Liver (tissue), 3 donors: Measurements from ENCODE around the gene SH3PXD2A.

Source experiments
- EGR1 ChIP-seq, 2 donors: IDR thresholded peaks; 2 replicates each; pipeline ENCODE4 v1.6.1; 2016 to 2018; ENCODE audit warnings: antibody characterized with exemption in 2 of 2, low read depth in 2 of 2
- GABPA ChIP-seq, 2 donors: IDR thresholded peaks in 1 of 2; conservative IDR thresholded peaks in 1 of 2; 2 replicates each; pipeline ENCODE4 v1.6.1; 2016; ENCODE audit warnings: antibody characterized with exemption in 2 of 2, mild to moderate bottlenecking in 1 of 2, moderate library complexity in 1 of 2
- HNF4A ChIP-seq, 2 donors: conservative IDR thresholded peaks; 2 replicates each; pipeline ENCODE4 v1.6.1; 2016; ENCODE audit warnings: antibody characterized with exemption in 2 of 2, mild to moderate bottlenecking in 2 of 2
- HNF4G ChIP-seq: IDR thresholded peaks from 2 replicates; pipeline ENCODE4 v1.6.1; 2016; ENCODE audit warnings: antibody characterized with exemption
- JUND ChIP-seq, 2 donors: IDR thresholded peaks; 2 replicates each; pipeline ENCODE4 v1.6.1; 2016; ENCODE audit warnings: antibody characterized with exemption in 2 of 2
- NR2F2 ChIP-seq: IDR thresholded peaks from 2 replicates; pipeline ENCODE4 v1.6.1; 2016; ENCODE audit warnings: antibody characterized with exemption
- RAD21 ChIP-seq, 2 donors: IDR thresholded peaks; 2 replicates each; pipeline ENCODE4 v1.6.1; 2016; ENCODE audit warnings: antibody characterized with exemption in 2 of 2, mild to moderate bottlenecking in 2 of 2
- TAF1 ChIP-seq: conservative IDR thresholded peaks from 2 replicates; pipeline ENCODE4 v1.6.1; 2016; ENCODE audit warnings: antibody characterized with exemption, mild to moderate bottlenecking
- YY1 ChIP-seq: IDR thresholded peaks from 2 replicates; pipeline ENCODE4 v1.6.1; 2016; ENCODE audit warnings: antibody characterized with exemption, mild to moderate bottlenecking
- TF ChIP-seq, protein P1 (sequence below): fragments of 150-350 bp; IDR thresholded peaks from 2 replicates; pipeline ENCODE4 v1.5.1; 2017; ENCODE audit warnings: improper control_type of control experiment, low read depth, low read length; ENCODE audit not compliant: missing input control
- TF ChIP-seq, protein P2 (sequence below): IDR thresholded peaks from 2 replicates; pipeline ENCODE4 v1.6.1; 2016; ENCODE audit warnings: antibody characterized with exemption
- TF ChIP-seq, protein P3 (sequence below): IDR thresholded peaks from 2 replicates; pipeline ENCODE4 v1.6.1; 2016; ENCODE audit warnings: antibody characterized with exemption
- TF ChIP-seq, protein P4 (sequence below): IDR thresholded peaks from 2 replicates; pipeline ENCODE4 v1.6.1; 2016; ENCODE audit warnings: antibody characterized with exemption, mild to moderate bottlenecking
- TF ChIP-seq, protein P5 (sequence below): IDR thresholded peaks from 2 replicates; pipeline ENCODE4 v1.6.1; 2016; ENCODE audit warnings: antibody characterized with exemption
- donor health status: healthy.
- donor health status: healthy.

DNA sequence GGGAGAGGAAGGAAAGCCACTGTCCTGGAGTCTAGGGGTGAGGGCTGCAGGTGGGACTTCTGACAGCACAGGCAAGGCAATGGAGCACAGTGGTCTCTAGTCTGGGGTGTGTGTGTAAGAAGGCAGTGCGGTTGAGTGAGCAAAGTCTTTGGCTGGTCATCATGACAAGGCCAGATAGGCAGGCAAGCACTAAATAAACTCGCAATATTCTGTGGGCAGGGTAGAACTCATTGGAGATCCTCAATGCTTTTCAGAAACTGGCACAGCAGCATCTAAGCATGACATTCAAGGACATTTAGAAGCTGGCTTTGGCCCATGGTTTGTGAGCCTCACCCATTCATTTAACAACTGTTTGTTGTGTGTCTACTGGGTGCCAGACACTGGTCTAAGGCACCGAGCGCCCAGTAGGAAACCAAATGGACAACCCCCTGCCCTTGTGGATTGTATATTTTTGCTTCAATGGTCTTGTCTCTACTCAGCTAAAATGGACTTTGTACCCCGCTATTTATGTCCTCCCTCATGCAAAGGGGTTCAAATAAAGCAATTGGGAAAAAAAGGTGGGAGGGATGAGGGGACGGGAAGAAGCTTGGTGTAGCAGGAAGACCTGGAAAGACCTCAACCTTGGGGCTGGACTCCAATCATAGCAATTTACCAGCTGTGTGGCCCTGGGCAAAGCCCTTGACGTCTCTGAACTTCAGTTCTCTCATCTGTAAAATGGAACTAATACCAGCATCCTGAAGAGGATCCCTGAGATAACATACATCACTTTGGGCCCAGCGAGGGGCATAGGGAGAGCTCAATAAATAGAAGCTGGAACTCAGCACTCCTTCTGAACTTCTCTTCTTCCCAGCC lies 245.9 kb downstream of the SH3PXD2A start:
- TF ChIP-seq, protein P1, sequence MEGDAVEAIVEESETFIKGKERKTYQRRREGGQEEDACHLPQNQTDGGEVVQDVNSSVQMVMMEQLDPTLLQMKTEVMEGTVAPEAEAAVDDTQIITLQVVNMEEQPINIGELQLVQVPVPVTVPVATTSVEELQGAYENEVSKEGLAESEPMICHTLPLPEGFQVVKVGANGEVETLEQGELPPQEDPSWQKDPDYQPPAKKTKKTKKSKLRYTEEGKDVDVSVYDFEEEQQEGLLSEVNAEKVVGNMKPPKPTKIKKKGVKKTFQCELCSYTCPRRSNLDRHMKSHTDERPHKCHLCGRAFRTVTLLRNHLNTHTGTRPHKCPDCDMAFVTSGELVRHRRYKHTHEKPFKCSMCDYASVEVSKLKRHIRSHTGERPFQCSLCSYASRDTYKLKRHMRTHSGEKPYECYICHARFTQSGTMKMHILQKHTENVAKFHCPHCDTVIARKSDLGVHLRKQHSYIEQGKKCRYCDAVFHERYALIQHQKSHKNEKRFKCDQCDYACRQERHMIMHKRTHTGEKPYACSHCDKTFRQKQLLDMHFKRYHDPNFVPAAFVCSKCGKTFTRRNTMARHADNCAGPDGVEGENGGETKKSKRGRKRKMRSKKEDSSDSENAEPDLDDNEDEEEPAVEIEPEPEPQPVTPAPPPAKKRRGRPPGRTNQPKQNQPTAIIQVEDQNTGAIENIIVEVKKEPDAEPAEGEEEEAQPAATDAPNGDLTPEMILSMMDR: no peak
- no peak for TF ChIP-seq TAF1
- no peak for TF ChIP-seq HNF4G
- TF ChIP-seq, protein P2, sequence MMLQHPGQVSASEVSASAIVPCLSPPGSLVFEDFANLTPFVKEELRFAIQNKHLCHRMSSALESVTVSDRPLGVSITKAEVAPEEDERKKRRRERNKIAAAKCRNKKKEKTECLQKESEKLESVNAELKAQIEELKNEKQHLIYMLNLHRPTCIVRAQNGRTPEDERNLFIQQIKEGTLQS: no peak
- TF ChIP-seq YY1: no peak
- TF ChIP-seq JUND (IDR thresholded peaks at IDR 0.05): no peak
- TF ChIP-seq, protein P3, sequence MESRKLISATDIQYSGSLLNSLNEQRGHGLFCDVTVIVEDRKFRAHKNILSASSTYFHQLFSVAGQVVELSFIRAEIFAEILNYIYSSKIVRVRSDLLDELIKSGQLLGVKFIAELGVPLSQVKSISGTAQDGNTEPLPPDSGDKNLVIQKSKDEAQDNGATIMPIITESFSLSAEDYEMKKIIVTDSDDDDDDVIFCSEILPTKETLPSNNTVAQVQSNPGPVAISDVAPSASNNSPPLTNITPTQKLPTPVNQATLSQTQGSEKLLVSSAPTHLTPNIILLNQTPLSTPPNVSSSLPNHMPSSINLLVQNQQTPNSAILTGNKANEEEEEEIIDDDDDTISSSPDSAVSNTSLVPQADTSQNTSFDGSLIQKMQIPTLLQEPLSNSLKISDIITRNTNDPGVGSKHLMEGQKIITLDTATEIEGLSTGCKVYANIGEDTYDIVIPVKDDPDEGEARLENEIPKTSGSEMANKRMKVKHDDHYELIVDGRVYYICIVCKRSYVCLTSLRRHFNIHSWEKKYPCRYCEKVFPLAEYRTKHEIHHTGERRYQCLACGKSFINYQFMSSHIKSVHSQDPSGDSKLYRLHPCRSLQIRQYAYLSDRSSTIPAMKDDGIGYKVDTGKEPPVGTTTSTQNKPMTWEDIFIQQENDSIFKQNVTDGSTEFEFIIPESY: no peak
- no peak for TF ChIP-seq GABPA (IDR thresholded peaks at IDR 0.05 in 1 of 2, conservative IDR thresholded peaks at IDR 0.05 in 1 of 2)
- TF ChIP-seq, protein P4, sequence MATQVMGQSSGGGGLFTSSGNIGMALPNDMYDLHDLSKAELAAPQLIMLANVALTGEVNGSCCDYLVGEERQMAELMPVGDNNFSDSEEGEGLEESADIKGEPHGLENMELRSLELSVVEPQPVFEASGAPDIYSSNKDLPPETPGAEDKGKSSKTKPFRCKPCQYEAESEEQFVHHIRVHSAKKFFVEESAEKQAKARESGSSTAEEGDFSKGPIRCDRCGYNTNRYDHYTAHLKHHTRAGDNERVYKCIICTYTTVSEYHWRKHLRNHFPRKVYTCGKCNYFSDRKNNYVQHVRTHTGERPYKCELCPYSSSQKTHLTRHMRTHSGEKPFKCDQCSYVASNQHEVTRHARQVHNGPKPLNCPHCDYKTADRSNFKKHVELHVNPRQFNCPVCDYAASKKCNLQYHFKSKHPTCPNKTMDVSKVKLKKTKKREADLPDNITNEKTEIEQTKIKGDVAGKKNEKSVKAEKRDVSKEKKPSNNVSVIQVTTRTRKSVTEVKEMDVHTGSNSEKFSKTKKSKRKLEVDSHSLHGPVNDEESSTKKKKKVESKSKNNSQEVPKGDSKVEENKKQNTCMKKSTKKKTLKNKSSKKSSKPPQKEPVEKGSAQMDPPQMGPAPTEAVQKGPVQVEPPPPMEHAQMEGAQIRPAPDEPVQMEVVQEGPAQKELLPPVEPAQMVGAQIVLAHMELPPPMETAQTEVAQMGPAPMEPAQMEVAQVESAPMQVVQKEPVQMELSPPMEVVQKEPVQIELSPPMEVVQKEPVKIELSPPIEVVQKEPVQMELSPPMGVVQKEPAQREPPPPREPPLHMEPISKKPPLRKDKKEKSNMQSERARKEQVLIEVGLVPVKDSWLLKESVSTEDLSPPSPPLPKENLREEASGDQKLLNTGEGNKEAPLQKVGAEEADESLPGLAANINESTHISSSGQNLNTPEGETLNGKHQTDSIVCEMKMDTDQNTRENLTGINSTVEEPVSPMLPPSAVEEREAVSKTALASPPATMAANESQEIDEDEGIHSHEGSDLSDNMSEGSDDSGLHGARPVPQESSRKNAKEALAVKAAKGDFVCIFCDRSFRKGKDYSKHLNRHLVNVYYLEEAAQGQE: no peak
- TF ChIP-seq EGR1 (IDR thresholded peaks at IDR 0.05; ENCODE audit: low read depth in 2 of 2): no peak
- no peak for TF ChIP-seq HNF4A (conservative IDR thresholded peaks at IDR 0.05)
- no peak for TF ChIP-seq RAD21 (IDR thresholded peaks at IDR 0.05)
- TF ChIP-seq, protein P5, sequence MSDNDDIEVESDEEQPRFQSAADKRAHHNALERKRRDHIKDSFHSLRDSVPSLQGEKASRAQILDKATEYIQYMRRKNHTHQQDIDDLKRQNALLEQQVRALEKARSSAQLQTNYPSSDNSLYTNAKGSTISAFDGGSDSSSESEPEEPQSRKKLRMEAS: no peak
- TF ChIP-seq NR2F2: no peak
